Lower lobe of right lung (tissue), 2 donors: Measurements from ENCODE around the gene CREBRF. TPM values are rescaled to one million over a fixed set of nuclear protein-coding genes. Genes with fewer than 3 reads are reported as not detected.

Experiments
- ATAC-seq, 2 donors: fragments of 200-7000 bp; cut with Tn5 transposase; one replicate each; pipeline ENCODE4 v1.9.1; 2020 to 2022; ENCODE audit warnings: mild to moderate bottlenecking in 2 of 2, moderate library complexity in 2 of 2
- DNase-seq: peaks from one replicate; pipeline ENCODE4 v3.0.0-alpha.2; 2020
- H3K27ac ChIP-seq: fragments of 200-600 bp; one replicate; pipeline ENCODE4 v1.8.0; 2022
- H3K27me3 ChIP-seq: fragments of 200-600 bp; one replicate; pipeline ENCODE4 v1.8.0; 2022; ENCODE audit warnings: low read depth
- H3K36me3 ChIP-seq: fragments of 200-600 bp; one replicate; pipeline ENCODE4 v1.8.0; 2022; ENCODE audit warnings: mild to moderate bottlenecking
- H3K4me1 ChIP-seq: fragments of 200-600 bp; one replicate; pipeline ENCODE4 v1.8.0; 2022
- H3K4me3 ChIP-seq: fragments of 200-600 bp; one replicate; pipeline ENCODE4 v1.8.0; 2022; ENCODE audit warnings: mild to moderate bottlenecking
- H3K9me3 ChIP-seq: fragments of 200-600 bp; one replicate; pipeline ENCODE4 v1.8.0; 2022
- CTCF ChIP-seq: fragments of 200-600 bp; IDR thresholded peaks from one replicate; pipeline ENCODE4 v1.8.0; 2022; ENCODE audit warnings: antibody characterized with exemption, mild to moderate bottlenecking
- intact Hi-C: fragments of 100-400 bp; cut with DNase I; formaldehyde crosslinking; loops from one replicate; pipeline ENCODE4 v1.11.0; 2022
- total RNA-seq: library from RNA; stranded (reverse); fragmentation: NEBNext Ultra II Directional; extraction: Animal tissue kit (Norgen Biotek cat#: 25700); gene quantifications from one replicate; pipeline ENCODE4 v1.2.1, GENCODE V29; 2021
- donor health status: DM: no; HTN: yes; CAD: no; lungs with severe emphysema.

Gene CREBRF
- total RNA-seq, 1 donor from 2014 or later = 50.2 TPM

GRCh38 chr5:173020154-173020581 lies 36.0 kb upstream of the CREBRF start:
- H3K4me3 ChIP-seq = no peak overlapping the region
- H3K4me1 ChIP-seq = peaks cover 37% of the 10 kb centered on the region
- intact Hi-C loops = no loop called here
- DNase-seq = no peak
- TF ChIP-seq CTCF = no peak
- ATAC-seq = no peak
- H3K9me3 ChIP-seq = no peaks in the 10 kb centered on the region
- peak overlapping the region; percentile 31 for H3K27ac ChIP-seq
- peaks cover 36% of the 10 kb centered on the region for H3K36me3 ChIP-seq
- H3K27me3 ChIP-seq = no peaks in the 10 kb centered on the region

GRCh38 chr5:173020643-173021042 lies 35.5 kb upstream of the CREBRF start:
- no peaks in the 10 kb centered on the region for H3K27me3 ChIP-seq
- H3K36me3 ChIP-seq = peaks cover 36% of the 10 kb centered on the region
- no peak for DNase-seq
- intact Hi-C loops = no loop called here
- H3K27ac ChIP-seq = peak overlapping the region; percentile 31
- TF ChIP-seq CTCF = no peak
- H3K4me1 ChIP-seq = peaks cover 32% of the 10 kb centered on the region
- H3K4me3 ChIP-seq = no peak overlapping the region
- H3K9me3 ChIP-seq = no peaks in the 10 kb centered on the region
- ATAC-seq = no peak

- H3K4me1 ChIP-seq = peaks cover 30% of the 10 kb centered on the region
- no peaks in the 10 kb centered on the region for H3K9me3 ChIP-seq
- H3K36me3 ChIP-seq = peaks cover 27% of the 10 kb centered on the region
- no peaks in the 10 kb centered on the region for H3K27me3 ChIP-seq
- H3K4me3 ChIP-seq = no peak overlapping the region
- ATAC-seq (no peak), DNase-seq (no peak)
- TF ChIP-seq CTCF = no peak
- intact Hi-C loops = no loop called here
- H3K27ac ChIP-seq = no peak overlapping the region
These were observed 30.5 kb upstream of the CREBRF start for GRCh38 chr5:173025651-173026050.

GRCh38 chr5:173027905-173028304 lies 28.2 kb upstream of the CREBRF start:
- Histone ChIP-seq H3K27me3 (no peaks in the 10 kb centered on the region), H3K4me3 (no peak overlapping the region), H3K27ac (no peak overlapping the region), H3K4me1 (peaks cover 30% of the 10 kb centered on the region), H3K36me3 (peaks cover 6% of the 10 kb centered on the region), H3K9me3 (no peaks in the 10 kb centered on the region)
- ATAC-seq (no peak), DNase-seq (no peak)
- no peak for TF ChIP-seq CTCF
- intact Hi-C loops = no loop called here

GRCh38 chr5:173028811-173029327 lies 27.3 kb upstream of the CREBRF start:
- Histone ChIP-seq H3K4me1 (peaks cover 30% of the 10 kb centered on the region), H3K9me3 (no peaks in the 10 kb centered on the region), H3K27me3 (no peaks in the 10 kb centered on the region), H3K4me3 (no peak overlapping the region), H3K27ac (peak overlapping the region; percentile 65), H3K36me3 (no peaks in the 10 kb centered on the region)
- DNase-seq (no peak), ATAC-seq (peak in 1 of 2 donors; percentile 12)
- intact Hi-C loops = no loop called here
- TF ChIP-seq CTCF = no peak
